LNCaP clone FGC (cell line): ENCODE results near the gene RAN.

ENCODE experiments used
- DNase-seq: peaks from one replicate; pipeline ENCODE4 v3.0.0-alpha.2; 2011; ENCODE audit warnings: low read depth
- H3K4me3 ChIP-seq: 2 replicates; pipeline ENCODE4 v1.5.1; 2011; ENCODE audit warnings: mild to moderate bottlenecking, low read depth, low read length, control low read depth
- CTCF ChIP-seq: IDR thresholded peaks from 2 replicates; pipeline ENCODE4 v1.5.1; 2012; ENCODE audit warnings: mild to moderate bottlenecking; ENCODE audit not compliant: control insufficient read depth, insufficient read depth; ENCODE audit errors: extremely low read depth

RAN gene

GRCh38 chr12:130830246-130830551 lies 41.7 kb upstream of the RAN start:
- no peak overlapping the region for H3K4me3 ChIP-seq
- no peak for DNase-seq
- no peak for TF ChIP-seq CTCF

GRCh38 chr12:130831246-130831645 lies 40.6 kb upstream of the RAN start:
- no peak for DNase-seq
- H3K4me3 ChIP-seq, result no peak overlapping the region
- no peak for TF ChIP-seq CTCF

- no peak for TF ChIP-seq CTCF
- no peak for DNase-seq
- H3K4me3 ChIP-seq, result no peak overlapping the region
These were observed 39.9 kb upstream of the RAN start for GRCh38 chr12:130831876-130832405.

- no peak for DNase-seq
- no peak for TF ChIP-seq CTCF
- no peak overlapping the region for H3K4me3 ChIP-seq
These were observed 39.2 kb upstream of the RAN start for GRCh38 chr12:130832561-130833209.

GRCh38 chr12:130835011-130835410 lies 36.9 kb upstream of the RAN start:
- no peak for TF ChIP-seq CTCF
- no peak for DNase-seq

GRCh38 chr12:130835436-130835835 lies 36.4 kb upstream of the RAN start:
- TF ChIP-seq CTCF, result no peak
- no peak overlapping the region for H3K4me3 ChIP-seq
- no peak for DNase-seq

More at GRCh38 chr12:130835011-130835410, 36.9 kb upstream of the RAN start:
- no peak overlapping the region for H3K4me3 ChIP-seq
